IPS-18a (cell line): ENCODE measurements around the gene MRPL50.

Source experiments
- H3K27ac ChIP-seq: one replicate; pipeline ENCODE4 v1.5.1; 2013; ENCODE audit warnings: low read length
- H3K27me3 ChIP-seq: one replicate; pipeline ENCODE4 v1.6.1; 2013; ENCODE audit warnings: mild to moderate bottlenecking, low read length; ENCODE audit not compliant: control insufficient read depth, insufficient read depth
- H3K36me3 ChIP-seq: one replicate; pipeline ENCODE4 v1.6.1; 2013; ENCODE audit warnings: low read depth, low read length; ENCODE audit not compliant: control insufficient read depth
- H3K4me1 ChIP-seq: one replicate; pipeline ENCODE4 v1.6.1; 2013; ENCODE audit warnings: low read depth, low read length; ENCODE audit not compliant: control insufficient read depth
- H3K4me3 ChIP-seq: one replicate; pipeline ENCODE4 v1.5.1; 2013; ENCODE audit warnings: low read length
- H3K9ac ChIP-seq: one replicate; pipeline ENCODE4 v1.6.1; 2013; ENCODE audit warnings: mild to moderate bottlenecking, low read length, moderate library complexity
- H3K9me3 ChIP-seq: one replicate; pipeline ENCODE4 v1.6.1; 2013; ENCODE audit warnings: low read depth, low read length; ENCODE audit not compliant: control insufficient read depth

MRPL50 gene

DNA sequence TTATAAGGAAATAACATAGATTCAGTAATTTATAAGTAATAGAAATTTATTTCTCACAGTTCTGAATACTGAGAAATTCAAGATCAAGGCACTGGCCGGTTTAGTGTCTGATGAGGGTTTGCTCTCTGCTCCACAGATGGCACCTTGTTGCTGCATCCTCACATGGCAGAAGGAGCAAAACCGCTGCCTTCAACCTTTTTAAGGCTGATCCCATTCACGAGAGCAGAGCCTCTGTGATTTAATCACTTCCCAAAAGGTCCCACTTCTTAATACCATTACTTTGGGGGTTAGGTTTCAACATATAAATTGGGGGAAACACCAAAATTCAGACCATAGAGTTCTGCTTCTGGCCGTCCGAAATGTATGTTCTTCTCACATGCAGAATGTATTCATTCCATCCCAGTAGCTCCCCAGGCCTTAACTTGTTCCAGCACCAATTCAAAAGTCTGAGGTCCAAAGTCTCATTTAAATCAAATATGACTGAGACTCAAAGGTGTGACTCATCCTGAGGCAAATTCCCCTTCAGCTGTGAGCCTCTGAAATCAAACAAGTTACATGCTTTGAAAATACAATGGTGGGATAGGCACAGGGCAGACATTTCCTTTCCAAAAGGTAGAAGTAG is 44.2 kb downstream of the MRPL50 start:
- H3K4me3 ChIP-seq: no peak overlapping the region
- H3K36me3 ChIP-seq: no peaks in the 10 kb centered on the region
- H3K9ac ChIP-seq: no peak overlapping the region
- no peaks in the 10 kb centered on the region for H3K4me1 ChIP-seq
- H3K9me3 ChIP-seq: no peaks in the 10 kb centered on the region
- no peak overlapping the region for H3K27ac ChIP-seq
- no peaks in the 10 kb centered on the region for H3K27me3 ChIP-seq

DNA sequence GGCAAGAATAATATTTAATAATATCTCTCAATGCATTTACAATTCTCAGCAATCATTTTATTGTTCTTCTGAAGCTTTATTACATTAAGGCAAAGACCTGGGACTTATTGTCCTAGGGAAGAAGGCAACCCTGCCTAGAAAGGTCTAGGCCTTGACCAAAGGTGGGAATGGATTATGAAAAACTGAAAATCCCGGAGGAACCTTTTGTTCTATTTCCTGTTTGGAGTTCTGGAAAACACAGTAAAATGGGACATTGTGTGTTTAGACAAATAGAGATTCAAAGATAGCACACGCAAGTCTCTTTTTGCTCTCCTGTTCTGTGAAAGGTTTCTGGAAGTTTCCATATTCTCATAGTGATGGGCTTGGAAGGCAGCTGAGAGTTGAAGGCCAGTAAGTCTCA is 44.7 kb downstream of the MRPL50 start:
- H3K9ac ChIP-seq: no peak overlapping the region
- H3K4me1 ChIP-seq: no peaks in the 10 kb centered on the region
- no peak overlapping the region for H3K4me3 ChIP-seq
- H3K9me3 ChIP-seq: no peaks in the 10 kb centered on the region
- H3K27me3 ChIP-seq: no peaks in the 10 kb centered on the region
- no peak overlapping the region for H3K27ac ChIP-seq
- no peaks in the 10 kb centered on the region for H3K36me3 ChIP-seq

DNA sequence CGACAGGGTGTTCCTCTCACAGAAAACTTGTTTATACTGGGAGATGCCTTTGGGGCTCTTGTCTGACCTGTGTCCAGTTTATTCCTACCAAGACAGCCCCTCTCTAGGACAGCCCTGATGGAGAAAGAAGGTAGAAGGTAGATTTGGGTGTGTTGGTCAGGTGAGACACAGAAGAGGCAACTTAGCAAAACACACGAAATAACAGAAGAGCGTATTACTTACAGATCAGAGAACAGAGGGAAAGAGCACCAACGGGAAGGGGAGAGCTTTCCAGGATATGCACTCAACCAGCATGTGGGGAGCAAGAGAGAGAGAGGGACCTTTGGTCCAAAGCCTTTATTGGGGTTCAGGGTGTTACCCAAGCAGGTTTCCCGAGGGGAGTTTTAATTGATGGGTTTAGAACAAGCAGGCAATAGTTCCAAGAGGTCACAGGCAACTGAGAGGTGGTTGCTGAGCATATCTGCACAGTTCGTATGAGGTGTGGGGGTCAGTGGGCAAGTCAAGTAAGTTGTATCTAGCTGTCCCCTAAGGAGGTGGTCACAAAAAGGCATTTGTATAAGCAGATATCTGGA is 45.4 kb downstream of the MRPL50 start:
- Histone ChIP-seq H3K36me3 (no peaks in the 10 kb centered on the region), H3K4me3 (no peak overlapping the region), H3K9me3 (no peaks in the 10 kb centered on the region), H3K4me1 (no peaks in the 10 kb centered on the region), H3K27me3 (no peaks in the 10 kb centered on the region), H3K9ac (no peak overlapping the region), H3K27ac (no peak overlapping the region)

DNA sequence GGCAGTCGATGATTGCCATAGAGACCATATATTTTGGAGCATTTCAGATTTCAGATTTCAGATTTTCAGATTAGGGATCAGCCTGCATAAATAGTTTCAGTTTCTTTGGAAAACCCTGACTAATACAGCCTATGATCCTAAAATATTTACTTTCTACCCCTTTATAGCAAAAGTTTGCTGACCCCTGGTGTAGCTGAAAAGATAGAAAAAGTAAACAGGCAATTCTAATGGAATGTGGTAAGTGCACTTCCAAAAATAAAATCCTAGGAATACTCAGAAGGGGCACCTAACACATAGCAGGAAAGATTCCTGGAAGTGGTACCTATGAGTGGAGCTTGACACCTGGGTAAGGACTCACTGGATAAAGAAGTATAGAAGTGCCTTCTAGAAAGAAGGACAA is 48.1 kb downstream of the MRPL50 start:
- Histone ChIP-seq H3K36me3 (no peaks in the 10 kb centered on the region), H3K9me3 (no peaks in the 10 kb centered on the region), H3K27ac (no peak overlapping the region), H3K4me1 (no peaks in the 10 kb centered on the region), H3K4me3 (no peak overlapping the region), H3K9ac (no peak overlapping the region), H3K27me3 (no peaks in the 10 kb centered on the region)

DNA sequence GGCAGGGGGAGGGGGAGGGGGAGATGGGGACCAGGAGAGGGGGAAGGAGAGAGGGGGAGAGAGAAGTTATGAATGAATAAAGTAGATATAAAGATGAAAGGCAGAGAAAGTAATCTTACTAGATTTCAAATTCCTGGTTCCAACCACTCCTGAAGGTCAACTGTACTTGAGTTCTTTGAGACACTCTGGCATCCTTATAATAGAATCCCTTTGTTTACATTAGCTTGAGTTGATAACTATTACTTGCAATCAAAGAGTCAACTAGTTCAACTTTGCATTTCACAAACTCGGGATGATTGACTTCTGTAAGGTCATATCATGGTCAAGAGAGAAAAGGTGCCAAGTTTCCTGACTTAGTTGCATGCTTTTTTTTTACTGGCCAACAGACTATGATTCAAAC is 55.8 kb downstream of the MRPL50 start:
- Histone ChIP-seq H3K4me1 (no peaks in the 10 kb centered on the region), H3K27ac (no peak overlapping the region), H3K9ac (no peak overlapping the region), H3K9me3 (no peaks in the 10 kb centered on the region), H3K27me3 (no peaks in the 10 kb centered on the region), H3K4me3 (no peak overlapping the region), H3K36me3 (no peaks in the 10 kb centered on the region)

DNA sequence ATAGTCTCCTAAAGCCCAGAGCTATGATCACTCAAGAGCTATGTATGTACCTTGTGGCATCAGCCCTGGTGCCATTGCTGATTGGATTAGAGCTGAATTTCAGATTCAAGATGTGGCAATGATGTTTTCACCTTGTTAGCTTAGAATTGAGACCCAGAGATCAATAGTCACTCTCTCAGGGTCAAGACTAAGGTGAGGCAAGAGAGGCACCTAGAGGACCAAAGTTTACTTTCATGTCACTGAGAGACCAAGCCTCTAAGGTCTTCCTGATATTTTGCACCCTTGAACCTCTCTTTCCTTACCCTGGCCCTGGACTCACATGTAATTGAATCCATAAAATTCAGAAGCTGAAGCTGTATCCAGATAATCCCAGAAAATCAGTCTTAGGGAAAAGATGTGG is 56.5 kb downstream of the MRPL50 start:
- Histone ChIP-seq H3K9ac (no peak overlapping the region), H3K9me3 (no peaks in the 10 kb centered on the region), H3K4me3 (no peak overlapping the region), H3K27me3 (no peaks in the 10 kb centered on the region), H3K36me3 (no peaks in the 10 kb centered on the region), H3K27ac (no peak overlapping the region), H3K4me1 (no peaks in the 10 kb centered on the region)
